CD4-positive, alpha-beta T cell treated with Interleukin-6 at 100 ng/mL for 8 hours (primary cell): ENCODE results near the gene VAV2.
"Not testable (repeated sequence)": the region's sequence is repeated elsewhere in the genome, so short reads cannot be mapped to it uniquely, and the experiment has no call there.

ENCODE experiments used
- DNase-seq: peaks from one replicate; pipeline ENCODE4 v3.0.0-alpha.2; 2020; ENCODE audit warnings: mixed read lengths, low spot score

VAV2 gene

DNA sequence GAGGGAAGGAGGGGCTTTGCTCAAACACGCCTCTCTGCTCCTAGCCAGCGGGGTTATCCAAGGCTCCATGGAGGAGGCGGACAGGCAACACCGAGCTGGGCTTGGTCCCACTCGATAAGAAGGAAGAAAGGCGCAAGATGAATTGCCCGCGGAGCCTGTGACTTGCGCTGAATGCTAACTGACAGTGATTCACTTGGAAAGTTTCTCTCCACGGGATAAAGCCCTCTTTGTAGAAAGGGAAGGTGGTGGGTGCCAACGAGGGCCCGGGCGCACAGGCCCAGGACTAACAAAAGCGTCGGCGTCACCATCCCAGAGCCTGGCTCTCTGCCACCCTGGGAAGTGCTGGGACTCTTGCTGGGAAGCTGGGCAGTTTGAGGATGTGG is 76.0 kb downstream of the VAV2 start:
- no peak for DNase-seq

DNA sequence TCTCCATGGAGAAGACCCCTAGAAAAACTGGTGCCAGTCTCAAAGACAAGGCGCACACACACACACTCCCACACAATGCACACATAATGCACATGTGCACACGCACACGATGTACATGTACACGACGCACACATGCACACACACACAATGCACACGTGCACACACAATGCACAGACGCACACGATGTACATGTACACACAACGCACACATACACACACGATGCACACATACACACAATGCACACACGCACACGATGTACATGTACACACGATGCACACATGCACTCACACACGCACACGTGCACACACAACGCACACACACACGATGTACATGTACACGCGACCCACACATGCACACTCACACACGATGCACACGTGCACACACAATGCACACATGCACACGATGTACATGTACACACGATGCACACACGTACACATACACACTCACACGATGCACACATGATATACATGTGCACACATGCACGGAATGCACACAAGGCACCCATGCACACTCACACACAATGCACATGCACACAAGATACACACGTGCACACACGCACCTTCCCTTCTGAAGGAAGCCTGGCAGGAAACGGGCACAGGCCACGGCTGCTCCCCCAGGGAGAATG is 76.5 kb downstream of the VAV2 start:
- no peak for DNase-seq

DNA sequence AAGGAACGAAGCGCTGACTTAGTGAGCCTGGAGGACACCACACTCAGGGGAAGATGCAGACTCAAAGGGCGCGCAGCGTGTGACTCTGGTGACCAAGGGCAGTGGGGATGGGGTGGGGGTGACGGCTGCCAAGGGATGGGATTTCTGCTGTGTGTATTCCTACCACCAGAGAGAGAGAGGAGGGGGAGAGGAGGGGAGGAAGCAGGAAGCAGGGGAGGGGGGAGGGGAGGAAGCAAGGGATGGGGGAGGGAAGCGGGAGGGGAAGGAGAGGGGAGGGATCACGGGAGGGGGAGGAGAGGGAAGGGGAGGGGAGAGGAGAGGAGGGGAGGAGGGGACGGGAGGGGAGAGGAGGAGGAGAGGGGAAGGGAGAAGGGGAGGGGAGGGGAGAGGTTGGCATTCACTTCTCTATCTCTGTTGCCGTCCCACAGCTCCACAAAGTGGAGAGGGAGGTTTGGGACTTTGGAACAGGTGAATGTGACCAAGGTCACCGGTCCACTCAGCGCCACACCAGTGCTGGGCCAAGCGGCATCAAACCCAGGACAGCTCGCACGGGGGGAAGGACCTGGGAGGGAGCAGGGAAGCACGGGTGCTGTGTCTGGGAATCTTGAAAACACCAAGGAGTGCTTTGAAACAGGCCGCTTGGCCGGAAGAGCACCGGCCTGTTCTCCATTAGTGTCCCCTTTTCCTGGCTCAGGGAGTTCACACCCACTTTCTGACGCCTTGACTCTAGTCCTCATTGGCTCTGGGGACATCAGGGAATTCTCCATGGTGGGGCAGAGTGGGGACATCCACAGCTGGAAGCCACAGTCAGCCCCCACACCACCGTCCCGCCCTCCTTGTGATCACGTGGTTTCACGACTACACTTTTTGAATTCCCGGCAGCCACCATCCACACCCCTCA is 77.4 kb downstream of the VAV2 start:
- DNase-seq = no peak

DNA sequence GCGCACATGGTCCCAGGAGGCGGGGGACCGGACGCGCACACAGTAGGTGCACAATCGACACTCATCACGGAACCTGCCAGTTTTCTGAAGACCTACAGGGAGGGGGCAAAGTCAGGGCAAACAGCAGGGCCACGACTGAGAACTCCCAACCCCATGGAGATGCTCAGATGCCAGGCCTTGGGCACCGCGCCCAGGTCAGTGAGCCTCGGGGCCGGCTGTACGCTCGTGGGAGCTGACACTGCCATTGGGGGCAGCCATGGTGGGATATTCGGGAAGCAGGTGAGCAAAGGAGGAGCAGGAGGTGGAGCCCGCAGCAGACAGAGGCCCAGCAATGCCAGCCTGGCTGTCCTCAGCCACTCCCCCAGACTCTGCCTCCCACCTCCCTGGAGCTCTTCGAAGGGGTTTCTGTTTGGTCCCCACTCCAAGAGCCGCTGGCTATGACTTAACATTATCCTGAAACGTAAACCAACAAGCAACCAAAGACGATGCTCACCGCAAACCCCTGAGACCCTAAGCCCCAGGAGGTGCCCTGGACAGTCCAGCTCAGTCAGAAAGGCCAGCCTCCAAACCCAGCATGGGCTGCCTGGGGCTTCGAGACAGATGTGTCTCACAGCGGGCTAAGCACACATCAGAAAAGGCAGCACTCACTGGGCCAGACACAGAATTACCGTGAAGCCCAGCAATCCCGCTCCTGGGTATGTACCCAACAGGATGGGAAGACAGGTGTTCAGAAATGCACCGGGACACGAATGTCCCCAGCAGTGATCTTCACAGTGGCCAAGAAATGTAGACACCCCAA is 78.4 kb downstream of the VAV2 start:
- DNase-seq = no peak

DNA sequence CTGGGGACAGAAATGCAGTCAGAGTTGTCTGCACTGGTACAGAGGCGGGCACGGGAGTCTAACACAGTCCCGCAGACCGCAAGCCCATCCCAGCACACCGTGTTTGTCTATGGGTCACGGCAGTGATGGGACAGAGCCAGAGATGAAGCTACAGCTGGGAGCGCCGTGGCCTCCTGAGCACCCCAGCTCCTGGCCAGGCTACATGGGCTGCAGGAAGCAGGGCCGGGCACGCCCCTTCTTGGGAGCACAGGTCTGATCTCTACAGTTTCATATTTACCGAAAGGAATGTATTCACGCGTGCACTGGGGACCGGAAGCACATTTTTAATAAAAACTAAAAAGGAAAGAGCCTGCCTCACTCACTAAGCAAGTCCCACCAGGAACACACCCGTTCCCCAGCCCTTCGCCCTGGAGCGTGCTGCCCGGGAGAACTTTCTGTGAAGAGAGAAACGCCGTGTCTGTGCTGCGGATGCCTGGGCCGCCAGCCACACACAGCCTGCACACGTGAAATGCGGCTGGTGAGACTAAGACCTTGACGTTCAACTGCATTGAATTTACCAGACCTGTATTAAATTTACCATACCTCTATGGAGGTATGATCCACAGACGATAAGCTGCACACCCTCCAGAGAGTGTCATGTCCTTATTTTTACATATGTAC is 81.1 kb downstream of the VAV2 start:
- no peak for DNase-seq

DNA sequence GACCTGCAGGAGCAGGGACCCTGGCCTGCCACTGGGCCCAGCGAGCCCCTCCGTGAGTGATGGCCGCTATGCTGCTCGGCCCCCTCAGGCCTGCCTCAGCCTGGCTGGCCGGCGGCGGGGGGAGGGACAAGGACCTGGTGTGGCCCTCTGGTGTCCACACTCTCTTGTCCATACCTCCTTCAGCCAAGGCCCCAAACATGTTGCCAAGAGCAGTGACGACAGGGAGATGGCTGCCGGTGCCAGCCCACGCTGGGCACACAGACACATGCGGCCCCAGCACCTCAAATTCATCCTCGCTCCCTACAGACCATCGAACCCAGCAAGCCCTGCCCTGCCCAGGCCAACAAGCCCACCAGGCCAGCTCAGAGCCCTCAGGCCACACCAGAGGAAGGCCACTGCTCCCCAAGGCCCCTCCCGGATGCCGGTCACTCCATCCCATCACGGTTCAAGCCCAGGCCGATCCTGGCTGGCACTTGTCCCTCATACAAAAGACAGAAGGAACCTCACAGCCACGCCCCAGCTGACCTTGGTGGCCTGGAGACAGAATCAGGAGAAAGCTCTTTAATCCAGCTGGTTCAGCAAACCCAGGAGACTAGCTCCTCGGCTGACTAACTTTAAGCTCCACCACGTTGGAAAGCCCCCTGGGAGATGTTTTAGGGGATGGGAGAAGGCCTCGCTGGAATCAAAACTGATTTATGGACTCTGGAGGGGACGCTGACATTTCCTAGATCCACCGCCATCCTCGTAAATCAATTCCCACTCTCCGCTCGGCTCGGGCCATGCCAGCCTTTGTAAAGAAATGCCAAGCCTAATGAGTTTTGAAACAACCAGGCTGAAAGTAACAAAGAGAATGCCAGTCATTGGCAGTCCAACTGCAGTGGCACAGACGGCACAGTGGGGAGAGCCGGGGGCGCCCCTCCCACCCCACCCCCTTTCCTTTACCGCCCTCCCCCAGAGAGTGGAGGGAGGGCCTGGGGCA is 84.9 kb downstream of the VAV2 start:
- DNase-seq = no peak

DNA sequence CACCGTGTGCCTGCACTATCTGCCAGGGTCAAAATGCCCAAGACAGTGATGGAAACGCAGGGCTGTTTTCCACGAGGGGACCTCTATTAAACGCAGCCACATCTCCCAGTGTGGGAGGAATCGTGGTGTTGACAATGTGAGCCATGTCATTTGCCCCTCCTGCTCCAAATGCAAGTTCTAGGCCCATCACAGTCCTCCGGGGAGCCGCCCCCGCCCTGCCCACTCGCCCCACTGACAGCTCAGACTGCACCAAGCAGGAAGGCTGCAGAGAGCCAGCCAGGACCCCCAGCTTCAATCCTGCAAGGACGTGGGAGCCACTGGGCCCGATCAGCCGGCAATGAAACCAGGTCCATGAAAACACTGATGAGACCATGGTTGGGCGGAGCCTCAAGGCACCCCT is 85.9 kb downstream of the VAV2 start:
- no peak for DNase-seq

DNA sequence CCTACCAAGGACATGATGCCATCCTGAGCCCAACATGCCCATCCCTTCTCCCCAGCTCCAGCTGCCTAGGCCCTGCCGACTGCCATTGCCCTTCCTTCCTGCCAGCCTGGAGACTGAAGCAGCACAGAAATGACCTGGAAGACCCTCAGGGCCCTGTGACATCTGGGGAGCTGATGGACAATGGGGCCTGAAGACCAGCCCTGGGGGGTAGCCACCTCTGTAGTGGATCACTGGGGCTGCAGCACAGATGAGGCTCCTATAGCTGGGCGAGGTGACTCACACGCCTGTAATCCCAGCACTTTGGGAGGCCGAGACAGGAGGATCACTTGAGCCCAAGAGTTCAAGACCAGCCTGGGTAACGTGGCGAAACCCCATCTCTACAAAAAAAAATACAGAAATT is 86.6 kb downstream of the VAV2 start:
- DNase-seq = no peak

DNA sequence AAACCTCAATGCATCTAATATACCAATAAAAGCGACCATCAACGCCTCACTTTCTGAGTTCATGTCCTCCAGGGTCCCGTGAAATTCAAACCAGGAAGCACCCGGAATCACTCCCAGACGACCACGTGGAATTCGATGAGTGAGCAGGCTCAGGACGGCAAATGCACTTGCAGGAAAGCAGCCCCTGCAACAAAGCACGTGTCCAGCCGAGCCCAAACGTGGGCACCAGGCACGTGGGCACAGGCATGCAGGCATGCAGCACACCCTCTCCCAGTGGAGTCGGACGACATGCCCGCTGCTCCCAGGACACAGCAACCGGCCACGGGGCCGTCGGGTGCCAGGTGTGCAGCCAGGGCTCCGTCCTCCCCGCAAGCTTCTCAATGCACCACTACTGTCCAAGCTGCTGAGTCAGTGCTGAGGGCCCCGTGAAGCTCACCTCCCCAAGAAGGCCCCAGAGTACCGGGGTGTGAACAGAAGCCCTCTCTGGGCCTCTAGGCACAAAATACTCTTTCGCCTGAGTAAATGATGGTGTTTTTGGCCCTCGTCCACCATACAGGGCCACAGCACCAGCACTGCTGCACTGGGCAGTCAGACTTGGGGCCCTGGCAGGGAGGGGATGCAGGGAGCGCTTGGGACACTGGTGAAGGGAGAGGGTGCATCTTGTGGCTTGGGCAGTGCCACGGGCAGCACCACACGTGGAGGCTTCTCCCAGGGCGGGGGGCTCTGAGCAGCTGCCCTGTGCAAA is 87.6 kb downstream of the VAV2 start:
- DNase-seq = no peak

DNA sequence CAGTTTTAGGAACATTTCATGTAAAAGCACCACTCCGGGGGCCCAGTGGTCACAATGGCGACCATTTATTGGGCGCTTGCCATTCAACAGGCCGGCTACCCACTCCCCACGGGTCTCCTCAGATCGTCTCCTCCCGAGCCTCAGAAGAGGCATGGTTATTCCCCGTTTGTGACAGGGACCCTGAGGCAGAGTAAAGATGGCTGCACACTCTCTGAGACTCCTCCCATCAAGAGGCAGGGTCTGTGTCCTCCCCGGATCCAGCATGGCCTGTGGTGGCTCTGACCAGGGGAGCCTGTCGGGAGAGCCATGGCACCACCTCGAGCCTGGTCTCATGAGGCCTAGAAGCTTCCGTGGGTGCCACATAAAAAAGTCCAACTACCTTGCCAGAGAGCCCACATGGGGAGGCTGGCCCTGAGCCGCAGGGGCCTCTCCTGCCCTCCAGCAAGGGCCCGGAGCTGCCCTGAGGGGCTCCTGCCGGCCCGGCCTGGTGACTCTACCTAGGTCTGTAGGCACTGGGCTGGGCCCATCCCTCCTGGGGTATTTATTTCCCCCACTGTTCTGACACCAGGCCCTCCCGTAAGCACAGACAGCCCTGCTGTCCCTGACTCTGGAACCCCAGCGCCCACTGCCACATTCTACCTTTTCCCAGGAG is 90.8 kb downstream of the VAV2 start:
- no peak for DNase-seq

DNA sequence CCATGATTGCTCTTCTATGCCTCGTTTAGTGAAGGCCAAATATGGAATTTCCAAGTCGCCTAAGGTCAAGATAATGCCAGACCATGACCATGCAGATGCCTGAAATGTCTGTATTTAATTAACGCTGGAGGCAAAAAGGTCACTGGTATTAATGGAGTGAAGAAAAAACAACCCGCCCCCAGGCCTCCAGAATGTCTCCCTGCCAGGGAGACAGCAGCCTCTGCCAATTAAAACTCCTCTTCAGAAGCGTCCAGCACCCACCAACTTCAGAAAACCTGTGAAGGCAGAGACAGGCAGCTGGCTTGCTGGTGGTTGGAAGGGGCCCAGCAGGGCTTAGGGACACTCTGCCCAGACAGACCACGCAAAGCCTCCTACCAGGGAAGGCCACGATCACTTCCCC is 94.4 kb downstream of the VAV2 start:
- DNase-seq = no peak

DNA sequence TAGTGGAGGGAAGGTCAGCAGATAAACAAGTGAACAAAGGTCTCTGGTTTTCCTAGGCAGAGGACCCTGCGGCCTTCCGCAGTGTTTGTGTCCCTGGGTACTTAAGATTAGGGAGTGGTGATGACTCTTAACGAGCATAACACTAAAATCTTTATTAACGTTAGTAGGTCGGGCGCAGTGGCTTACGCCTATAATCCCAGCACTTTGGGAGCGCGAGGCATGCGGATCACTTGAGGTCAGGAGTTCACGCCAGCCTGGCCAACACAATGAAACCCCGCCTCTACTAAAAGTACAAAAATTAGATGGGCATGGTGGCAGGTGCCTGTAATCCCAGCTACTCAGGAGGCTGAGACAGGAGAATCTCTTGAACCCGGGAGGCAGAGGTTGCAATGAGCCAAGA is 96.1 kb downstream of the VAV2 start:
- DNase-seq = not testable (repeated sequence)

DNA sequence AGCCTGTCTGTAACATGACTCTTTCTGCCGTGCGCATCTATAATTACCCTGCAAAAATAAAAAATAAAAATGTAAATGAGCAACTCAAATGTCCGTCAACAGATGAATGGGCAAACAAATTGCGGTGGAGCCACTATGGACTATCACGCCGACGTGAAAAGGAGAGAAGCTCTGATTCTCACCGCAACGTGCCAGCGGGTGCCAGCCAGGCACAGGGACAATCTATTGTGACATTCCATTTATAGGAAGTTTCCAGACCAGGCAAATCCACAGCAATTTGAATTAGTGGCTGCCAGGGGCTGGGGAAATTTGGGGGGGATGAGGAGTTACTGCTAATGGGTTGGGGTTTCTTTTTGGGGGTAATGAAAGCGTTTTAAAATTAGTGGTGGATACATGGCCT is 96.8 kb downstream of the VAV2 start:
- no peak for DNase-seq

DNA sequence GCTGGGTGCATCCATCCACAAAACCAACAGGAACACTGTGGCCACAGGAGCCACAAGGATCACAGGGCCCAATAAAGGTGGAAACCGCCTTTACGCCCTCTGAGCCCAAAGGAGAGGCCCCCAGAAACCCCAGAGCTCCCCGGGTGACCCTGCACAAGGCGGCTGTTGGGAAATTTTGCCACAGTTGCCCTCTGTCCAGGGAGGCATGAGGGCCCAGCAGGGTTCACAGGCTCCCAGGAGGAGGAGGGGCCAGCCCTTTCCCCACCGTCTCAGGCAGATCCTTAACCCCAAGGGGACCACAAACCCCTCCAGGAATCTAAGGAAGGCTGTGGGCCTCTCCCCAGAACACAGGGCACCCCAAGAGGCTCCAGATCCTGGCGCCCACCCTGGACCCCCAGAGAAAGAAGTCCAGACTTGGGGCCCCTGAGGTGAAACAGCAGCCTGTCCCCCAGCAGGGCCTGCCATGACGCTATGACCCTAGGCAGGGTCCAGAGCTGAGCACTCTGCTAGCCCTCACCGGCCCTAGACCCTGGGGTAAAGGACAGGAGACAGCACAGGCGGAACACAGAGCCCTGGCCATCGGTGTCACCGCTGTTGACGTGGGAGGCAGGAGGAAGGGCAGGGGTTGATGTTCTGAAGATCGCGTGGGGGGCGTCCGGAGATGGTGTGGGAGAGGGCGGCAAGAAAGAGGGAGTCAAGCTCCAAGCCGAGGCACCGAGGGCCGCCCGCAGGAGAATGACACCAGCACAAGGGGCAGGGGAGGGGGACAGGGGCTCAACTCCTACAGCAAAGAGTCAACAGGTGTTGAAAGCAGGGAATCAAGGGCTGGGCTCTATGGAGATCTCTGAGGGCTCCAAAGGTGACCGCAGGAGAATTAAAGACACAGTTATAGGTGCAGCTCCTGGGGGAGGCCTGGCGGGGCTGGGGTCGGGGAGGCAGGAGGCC is 97.5 kb downstream of the VAV2 start:
- DNase-seq = no peak

DNA sequence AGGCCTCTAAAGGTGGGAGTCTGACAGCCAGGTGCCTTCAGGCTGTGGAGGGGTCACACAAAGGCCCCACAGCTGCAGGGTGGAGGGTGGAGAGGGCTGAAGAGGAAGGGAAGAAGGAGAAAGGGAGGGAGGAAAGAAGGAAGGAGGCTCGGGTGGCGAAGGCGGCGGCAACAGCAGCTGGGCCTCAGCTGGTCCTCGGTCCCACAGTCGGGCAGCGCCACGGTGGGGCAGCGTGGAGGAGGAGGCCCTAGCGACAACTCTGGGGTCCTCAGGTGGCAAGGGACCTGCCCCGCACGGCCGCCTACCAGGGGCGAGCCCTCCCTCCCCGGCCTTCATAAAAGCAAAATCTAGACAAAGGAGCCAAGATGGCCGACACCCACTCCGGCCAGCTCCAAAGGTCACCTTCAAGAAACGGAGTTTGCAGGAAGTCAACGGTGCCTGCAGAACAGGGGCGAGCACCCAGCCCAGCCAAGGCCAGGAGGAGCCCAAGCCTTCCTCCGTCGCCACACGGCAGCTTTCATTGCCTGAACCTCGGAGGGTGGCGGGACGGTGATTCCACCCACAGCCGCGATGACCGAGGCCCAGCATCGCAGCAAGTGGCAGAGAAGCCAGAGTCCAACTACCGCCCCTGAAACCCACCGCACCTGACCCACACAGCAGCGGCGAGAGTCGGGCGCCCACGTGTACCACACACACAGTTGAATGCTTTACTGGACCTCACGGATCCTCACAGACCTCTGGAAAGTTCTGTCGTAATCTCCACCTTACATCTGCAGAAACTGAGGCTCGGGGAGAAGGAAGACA is 98.7 kb downstream of the VAV2 start:
- no peak for DNase-seq

DNA sequence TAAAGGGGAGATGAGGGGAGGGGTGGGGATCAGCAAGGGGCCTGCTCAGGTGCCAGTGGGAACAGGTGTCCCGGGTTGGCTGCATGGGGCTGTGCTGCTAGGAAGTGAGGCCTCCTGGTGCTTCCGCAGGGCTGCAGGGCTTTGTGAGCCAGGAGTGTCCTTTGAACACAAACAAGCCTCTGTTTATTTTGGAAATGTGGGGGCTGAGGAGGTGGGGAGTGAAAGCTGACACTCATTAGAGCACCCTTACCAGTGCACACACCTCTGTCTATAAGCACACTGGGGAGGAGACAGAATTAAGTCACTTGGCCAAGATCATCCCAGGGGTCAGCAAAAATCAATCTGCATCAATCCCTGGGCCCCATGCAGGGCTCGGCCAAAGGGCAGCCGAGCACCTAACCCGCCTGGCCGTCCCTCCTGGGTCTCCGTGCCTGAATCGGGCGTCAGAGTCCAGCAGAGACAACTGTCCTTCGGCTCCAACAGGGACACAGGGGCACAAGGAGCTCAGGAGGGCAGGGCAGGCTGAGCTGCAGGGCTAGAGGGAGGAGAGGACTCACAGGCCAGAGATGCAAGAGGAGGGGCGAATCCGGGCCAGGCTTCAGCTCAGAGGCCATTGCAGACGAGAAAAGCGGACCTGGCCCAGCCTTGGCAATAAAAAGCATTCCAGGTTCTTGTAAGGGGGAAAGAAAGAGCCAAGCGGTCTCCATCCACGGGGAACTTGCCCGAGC is 99.8 kb downstream of the VAV2 start:
- DNase-seq = no peak

DNA sequence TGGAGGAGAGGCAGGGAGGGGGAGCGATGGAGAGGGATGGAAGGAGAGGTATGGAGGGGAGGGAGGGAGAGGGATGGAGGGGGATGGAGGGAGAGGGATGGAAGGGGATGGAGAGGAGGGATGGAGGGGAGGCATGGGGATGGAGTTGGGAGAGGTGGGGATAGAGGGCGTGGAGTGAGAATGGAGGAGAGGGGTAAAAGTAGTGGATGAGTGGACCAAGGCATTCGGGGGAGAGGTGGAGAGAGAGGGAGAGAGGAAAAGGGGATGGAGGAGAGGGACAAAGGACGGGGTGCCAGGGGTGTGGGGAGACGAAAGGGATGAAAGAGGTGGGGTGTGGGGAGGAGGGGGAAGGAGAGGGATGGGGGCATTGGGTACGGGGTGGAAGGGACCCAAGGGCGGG is 100.4 kb downstream of the VAV2 start:
- DNase-seq = no peak
